Transverse colon (tissue), 4 donors: ENCODE results near the gene KCNH6. TPM values are rescaled to one million over a fixed set of nuclear protein-coding genes. Genes with fewer than 3 reads are reported as not detected.

Source experiments
- DNase-seq: peaks from one replicate; pipeline ENCODE4 v3.0.0-alpha.2; 2019
- H3K27ac ChIP-seq, 4 donors: fragments of 200-600 bp; sonication (generic); 2 replicates each; pipeline ENCODE4 v1.5.1; 2016 to 2018; ENCODE audit warnings: inconsistent platforms in 4 of 4
- H3K27me3 ChIP-seq: fragments of 200-600 bp; sonication (generic); 2 replicates; pipeline ENCODE4 v1.5.1; 2017; ENCODE audit warnings: inconsistent platforms
- H3K36me3 ChIP-seq, 4 donors: fragments of 200-600 bp; sonication (generic); 2 replicates each; pipeline ENCODE4 v1.5.1; 2017 to 2019; ENCODE audit warnings: inconsistent platforms in 4 of 4
- H3K4me1 ChIP-seq, 4 donors: fragments of 200-600 bp; sonication (generic); 2 replicates each; pipeline ENCODE4 v1.5.1; 2017 to 2020; ENCODE audit warnings: inconsistent platforms in 4 of 4
- H3K4me3 ChIP-seq, 4 donors: fragments of 200-600 bp; sonication (generic); 1 replicate in 1 of 4; 2 replicates in 3 of 4; pipeline versions ENCODE4 v1.5.1 to v1.6.1; 2017 to 2019; ENCODE audit warnings: inconsistent platforms in 4 of 4
- H3K9me3 ChIP-seq, 2 donors: fragments of 200-600 bp; sonication (generic); 2 replicates each; pipeline ENCODE4 v1.5.1; 2017 to 2019; ENCODE audit warnings: inconsistent platforms in 2 of 2
- CTCF ChIP-seq, 5 experiments: fragments of 200-600 bp in 3 of 5; fragments of 450-650 bp in 2 of 5; sonication (generic) in 3 of 5; IDR thresholded peaks; 1 replicate in 2 of 5; 2 replicates in 3 of 5; pipeline ENCODE4 v1.5.1; 2016 to 2017; ENCODE audit warnings: antibody characterized with exemption in 5 of 5, inconsistent platforms in 3 of 5, mild to moderate bottlenecking in 2 of 5, moderate library complexity in 1 of 5
- EP300 ChIP-seq: sonication (generic); formaldehyde crosslinking; IDR thresholded peaks from one replicate; pipeline ENCODE4 v1.6.1; 2017; ENCODE audit warnings: antibody characterized with exemption, low read depth
- POLR2A ChIP-seq: fragments of 450-650 bp; IDR thresholded peaks from one replicate; pipeline ENCODE4 v1.6.1; 2016; ENCODE audit warnings: antibody characterized with exemption, mild to moderate bottlenecking, moderate library complexity
- POLR2AphosphoS5 ChIP-seq, 3 donors: sonication (generic); formaldehyde crosslinking; IDR thresholded peaks; one replicate each; pipeline ENCODE4 v1.6.1; 2016; ENCODE audit warnings: antibody characterized with exemption in 3 of 3
- WGBS, 2 donors: methylation state at CpG; one replicate each; pipeline ENCODE4 v1.1.5; 2018; ENCODE audit warnings: low coverage in 1 of 2; 5-methylcytosine and 5-hydroxymethylcytosine counted together
- in situ Hi-C, 4 donors: fragments of 200-750 bp; cut with MboI; loops; one replicate each; pipeline versions ENCODE4 v1.15.0 to v1.15.1; 2017; ENCODE audit warnings: low sequenced_read_pairs in 3 of 4, low pct_ligation_motif_present in 1 of 4, low pct_unique_long_range_greater_than_20kb in 1 of 4
- intact Hi-C: fragments of 100-400 bp; cut with DNase I; formaldehyde crosslinking; loops from one replicate; pipeline ENCODE4 v1.15.1; 2023; ENCODE audit warnings: low total_unique reads
- total RNA-seq, 4 donors: library from RNA; depleted of rRNA; stranded (reverse); fragments of >200 nt; gene quantifications; one replicate each; pipeline ENCODE4 v1.1.0, GENCODE V29; 2016

The KCNH6 gene
- total RNA-seq, 4 donors from 2014 or later, result 0.48 to 0.96 TPM; not detected in 2

DNA sequence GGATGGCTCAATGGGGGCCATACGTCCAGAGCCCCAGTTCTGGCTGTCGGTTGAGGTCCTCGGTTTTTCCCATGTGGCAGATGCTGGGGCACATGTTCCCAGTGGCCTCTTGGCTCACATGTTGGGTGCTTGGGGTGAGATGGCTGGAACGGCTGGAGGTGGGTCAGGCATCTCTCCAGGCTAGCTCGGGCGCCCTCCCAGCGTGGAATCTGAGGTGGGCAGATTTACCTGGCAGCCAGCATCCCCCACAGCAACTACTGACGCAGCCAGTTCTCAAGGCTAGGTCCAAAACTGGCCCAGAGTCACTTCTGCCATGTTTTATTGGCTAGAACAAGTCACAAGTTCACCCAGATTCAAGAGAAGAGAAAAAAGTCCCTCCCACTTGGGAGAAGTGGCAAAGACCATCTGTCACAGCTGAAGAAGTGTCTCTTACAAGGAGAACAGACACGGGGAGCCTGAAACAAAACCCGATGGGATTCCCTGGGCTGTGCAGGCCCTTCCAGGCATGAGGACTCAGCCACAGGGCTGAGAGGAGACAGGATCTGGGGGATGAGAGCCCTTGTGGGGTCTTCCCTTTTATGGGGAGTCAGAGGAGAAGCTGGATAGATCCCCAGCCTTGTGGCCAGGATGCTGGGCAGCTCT lies 31.1 kb upstream of the KCNH6 start:
- intact Hi-C loops, result no loop called here
- WGBS, 2 donors, result 67 to 77% methylated on average over 2 to 10 of the region's 10 CpGs
- in situ Hi-C loops, result no loop called here
- no peak for DNase-seq
- H3K9me3 ChIP-seq, result no peaks in the 10 kb centered on the region
- H3K4me3 ChIP-seq, result no peak overlapping the region
- no peaks in the 10 kb centered on the region for H3K27me3 ChIP-seq
- H3K4me1 ChIP-seq, result no peaks in the 10 kb centered on the region
- no peak overlapping the region for H3K27ac ChIP-seq
- TF ChIP-seq POLR2AphosphoS5 (IDR thresholded peaks at IDR 0.05) (no peak), CTCF (IDR thresholded peaks at IDR 0.05) (no peak), EP300 (no peak), POLR2A (no peak)
- H3K36me3 ChIP-seq, result no peaks in the 10 kb centered on the region

GRCh38 chr17:63492940-63493339 lies 30.2 kb upstream of the KCNH6 start:
- intact Hi-C loops (no loop called here), in situ Hi-C loops (no loop called here)
- H3K9me3 ChIP-seq, result no peaks in the 10 kb centered on the region
- TF ChIP-seq POLR2A (no peak), POLR2AphosphoS5 (IDR thresholded peaks at IDR 0.05) (no peak), EP300 (no peak), CTCF (IDR thresholded peaks at IDR 0.05) (no peak)
- WGBS, 2 donors, result 93% methylated on average over 6 of the region's 6 CpGs; no CpG with 5 or more reads in 1 of the 2 donors
- H3K36me3 ChIP-seq, result no peaks in the 10 kb centered on the region
- no peaks in the 10 kb centered on the region for H3K4me1 ChIP-seq
- H3K27me3 ChIP-seq, result no peaks in the 10 kb centered on the region
- DNase-seq, result no peak
- no peak overlapping the region for H3K4me3 ChIP-seq
- H3K27ac ChIP-seq, result no peak overlapping the region

- no peak for DNase-seq
- H3K4me1 ChIP-seq, result no peaks in the 10 kb centered on the region
- no peak overlapping the region for H3K4me3 ChIP-seq
- H3K36me3 ChIP-seq, result no peaks in the 10 kb centered on the region
- WGBS, 2 donors, result 89% methylated on average over 9 of the region's 9 CpGs; no CpG with 5 or more reads in 1 of the 2 donors
- H3K27ac ChIP-seq, result no peak overlapping the region
- intact Hi-C loops, result no loop called here
- no peaks in the 10 kb centered on the region for H3K27me3 ChIP-seq
- in situ Hi-C loops, result no loop called here
- TF ChIP-seq EP300, result no peak
- no peak for TF ChIP-seq CTCF (IDR thresholded peaks at IDR 0.05)
- no peak for TF ChIP-seq POLR2A
- TF ChIP-seq POLR2AphosphoS5 (IDR thresholded peaks at IDR 0.05), result no peak
- H3K9me3 ChIP-seq, result no peaks in the 10 kb centered on the region
Observed at GRCh38 chr17:63493411-63493810, 29.7 kb upstream of the KCNH6 start.

DNA sequence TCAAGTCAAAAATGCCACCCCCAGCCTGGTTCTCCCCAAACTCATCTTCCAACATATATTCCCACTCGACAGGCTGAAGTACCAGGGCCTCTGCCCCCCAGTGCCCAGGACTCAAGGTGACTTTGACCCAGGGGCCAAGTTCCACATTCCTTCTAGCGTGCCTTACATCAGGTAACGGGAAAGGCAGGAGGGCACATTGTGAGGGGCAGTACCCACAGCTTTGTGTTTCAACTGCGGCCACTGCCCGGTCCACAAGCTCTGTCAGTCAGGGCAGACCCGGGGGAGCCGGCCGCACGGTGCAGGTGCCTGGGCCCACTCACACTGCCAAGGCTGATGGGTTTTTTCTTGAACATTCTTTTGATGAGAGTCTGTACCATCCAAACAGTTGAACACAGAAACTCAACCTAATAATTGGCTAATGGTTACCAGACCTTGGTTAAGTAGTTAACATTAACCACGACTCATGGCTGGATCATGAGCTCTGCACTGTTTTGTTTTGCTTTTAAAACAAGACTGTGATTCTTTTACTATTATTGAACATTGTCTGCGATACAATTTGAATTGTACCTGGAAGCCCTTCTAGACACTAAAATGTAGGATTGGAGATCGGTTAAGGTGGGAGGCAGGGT lies 28.7 kb upstream of the KCNH6 start:
- intact Hi-C loops (no loop called here), in situ Hi-C loops (no loop called here)
- 91 to 100% methylated on average over 3 to 12 of the region's 12 CpGs for WGBS, 2 donors
- no peaks in the 10 kb centered on the region for H3K27me3 ChIP-seq
- H3K27ac ChIP-seq, result no peak overlapping the region
- no peaks in the 10 kb centered on the region for H3K9me3 ChIP-seq
- DNase-seq, result no peak
- H3K4me3 ChIP-seq, result no peak overlapping the region
- H3K4me1 ChIP-seq, result no peaks in the 10 kb centered on the region
- no peaks in the 10 kb centered on the region for H3K36me3 ChIP-seq
- TF ChIP-seq POLR2A (no peak), POLR2AphosphoS5 (IDR thresholded peaks at IDR 0.05) (no peak), EP300 (no peak), CTCF (IDR thresholded peaks at IDR 0.05) (no peak)
